NCI-H526 treated with DMSO at 0.1 percent for 48 hours (cell line): Measurements from ENCODE around the gene RBM20.
A peak's percentile ranks its signal among the peaks of the same experiment; 100 is the strongest.

Experiments
- DNase-seq: peaks from one replicate; lab custom pipeline; 2025; lab: John Stamatoyannopoulos, UW

The RBM20 gene

GRCh38 chr10:110872145-110872983, 228.2 kb downstream of the RBM20 start:
- DNase-seq = peak; percentile 41

GRCh38 chr10:110872984-110873923, 229.1 kb downstream of the RBM20 start:
- DNase-seq = peak; percentile 28

GRCh38 chr10:110873951-110874350, 229.8 kb downstream of the RBM20 start:
- no peak for DNase-seq

GRCh38 chr10:110876000-110876399, 231.9 kb downstream of the RBM20 start:
- DNase-seq = no peak

GRCh38 chr10:110876788-110877187, 232.7 kb downstream of the RBM20 start:
- no peak for DNase-seq

- DNase-seq = no peak
Observed at GRCh38 chr10:110880012-110880411, 235.9 kb downstream of the RBM20 start.

- DNase-seq = no peak
Observed at GRCh38 chr10:110881247-110881646, 237.1 kb downstream of the RBM20 start.

GRCh38 chr10:110881905-110882304, 237.8 kb downstream of the RBM20 start:
- no peak for DNase-seq

GRCh38 chr10:110883924-110884323, 239.8 kb downstream of the RBM20 start:
- DNase-seq = no peak

- peak; percentile 22 for DNase-seq
Observed at GRCh38 chr10:110885932-110886674, 242.0 kb downstream of the RBM20 start.

- no peak for DNase-seq
Observed at GRCh38 chr10:110887560-110887959, 243.4 kb downstream of the RBM20 start.
